ENCODE results near the gene VCL.
"Not testable (repeated sequence)": the region's sequence is repeated elsewhere in the genome, so short reads cannot be mapped to it uniquely, and the experiment has no call there.

VCL gene

GRCh38 chr10:73973427-73973826 lies 24.5 kb upstream of the VCL start:
- DNase-seq: no peak

GRCh38 chr10:73974309-73974946 lies 23.5 kb upstream of the VCL start:
- no peak for DNase-seq

DNA sequence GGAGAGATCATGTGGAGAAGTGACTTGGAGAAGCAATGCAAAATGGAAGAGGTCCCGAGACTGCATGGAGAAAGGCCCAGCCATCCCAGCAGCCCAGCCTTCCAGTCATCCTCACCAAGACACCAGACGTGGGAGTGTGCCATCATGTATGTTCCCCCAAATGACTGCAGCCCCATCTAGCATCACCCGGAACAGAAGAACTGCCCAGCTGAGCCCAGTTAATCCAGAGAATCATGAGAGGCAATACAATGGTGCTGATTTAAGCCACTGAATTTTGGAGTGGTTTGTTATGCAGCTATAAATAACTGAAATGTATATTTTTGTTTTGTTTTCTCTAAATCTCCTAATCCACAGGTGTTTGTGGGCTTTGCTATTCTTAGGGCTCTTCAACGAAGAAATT lies 22.5 kb upstream of the VCL start:
- DNase-seq: no peak

DNA sequence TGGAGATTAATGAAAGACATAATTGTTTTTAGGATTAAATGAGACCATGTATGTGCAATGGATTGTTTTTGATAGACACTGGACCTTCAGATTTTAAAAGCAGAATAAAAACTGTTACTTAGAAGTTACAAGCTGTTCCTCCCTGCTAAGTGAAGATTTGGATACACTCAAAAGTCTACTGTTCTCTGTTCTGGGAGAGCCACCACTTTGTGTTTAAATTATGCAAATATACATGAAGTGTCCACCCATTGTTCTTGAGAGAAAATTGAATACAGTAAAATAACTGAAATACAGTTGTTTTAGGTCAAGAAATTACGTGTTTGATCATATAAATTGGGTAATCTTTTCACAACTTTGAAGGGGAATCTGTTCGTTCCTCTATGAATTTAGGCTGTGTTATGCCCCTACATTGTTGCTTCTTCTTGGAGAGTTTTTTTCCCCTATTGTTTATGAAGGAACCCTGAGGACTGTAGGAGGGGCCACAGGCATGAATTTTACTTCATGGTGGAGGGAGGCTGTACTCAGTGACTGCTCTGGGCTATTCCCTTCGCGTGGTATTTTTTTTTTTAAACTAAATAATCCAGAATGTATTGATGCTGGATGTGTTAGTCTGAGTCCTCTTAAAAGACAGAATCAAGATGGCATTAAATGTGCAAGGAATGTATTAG lies 18.6 kb upstream of the VCL start:
- no peak for DNase-seq

- DNase-seq: no peak
Observed at GRCh38 chr10:73979809-73980433, 18.0 kb upstream of the VCL start.

DNA sequence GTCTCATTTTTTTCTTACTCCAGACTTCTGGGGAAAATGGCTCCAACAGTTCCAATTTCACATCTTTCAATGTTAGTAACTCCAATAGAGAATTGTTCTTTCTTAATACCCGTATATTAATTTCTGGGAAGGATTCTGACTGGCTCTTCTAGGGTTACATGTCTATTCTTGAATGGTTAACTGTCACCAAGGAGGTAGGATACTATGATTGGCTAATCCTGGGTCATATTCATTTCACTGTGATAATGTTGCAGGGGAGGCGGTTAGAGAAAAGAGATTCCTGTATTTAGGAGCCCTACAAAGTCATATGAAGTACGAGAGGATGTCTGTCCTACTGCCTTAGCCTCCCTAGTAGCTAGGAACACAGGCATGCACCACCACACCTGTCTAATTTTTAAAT lies 16.1 kb upstream of the VCL start:
- DNase-seq: no peak

GRCh38 chr10:73983096-73984047 lies 14.5 kb upstream of the VCL start:
- DNase-seq: no peak

- no peak for DNase-seq
Observed at GRCh38 chr10:73989594-73990150, 8.2 kb upstream of the VCL start.

DNA sequence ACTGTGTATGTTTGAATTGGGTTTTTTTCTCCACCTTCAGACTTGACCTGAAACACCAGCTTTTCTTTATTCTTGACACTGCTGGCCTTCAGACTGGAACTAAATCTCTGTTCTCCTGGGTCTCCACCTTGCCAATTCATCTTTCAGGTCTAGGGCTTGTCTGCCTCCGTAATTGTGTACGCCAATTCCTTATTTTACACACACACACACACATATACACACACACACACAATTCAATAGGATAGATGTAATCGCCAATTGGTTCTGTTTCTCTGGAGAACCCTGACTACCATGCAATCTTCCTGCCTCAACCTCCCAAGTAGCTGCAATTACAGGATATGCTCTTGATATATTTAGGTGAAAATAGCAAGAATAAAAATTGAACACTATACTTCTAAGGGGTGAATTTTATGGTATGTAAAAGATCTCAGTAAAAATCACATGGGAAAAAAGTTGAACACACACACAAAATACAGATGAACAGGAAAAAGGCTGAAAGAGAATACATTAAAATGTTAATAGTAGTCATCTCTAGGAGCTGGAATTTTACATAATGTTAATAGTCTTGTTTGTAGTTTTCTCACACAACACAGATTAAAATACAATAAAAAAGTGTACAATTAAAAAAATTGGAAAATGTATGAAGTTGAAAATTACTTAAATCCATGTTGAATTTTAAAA lies 6.6 kb upstream of the VCL start:
- DNase-seq: no peak

DNA sequence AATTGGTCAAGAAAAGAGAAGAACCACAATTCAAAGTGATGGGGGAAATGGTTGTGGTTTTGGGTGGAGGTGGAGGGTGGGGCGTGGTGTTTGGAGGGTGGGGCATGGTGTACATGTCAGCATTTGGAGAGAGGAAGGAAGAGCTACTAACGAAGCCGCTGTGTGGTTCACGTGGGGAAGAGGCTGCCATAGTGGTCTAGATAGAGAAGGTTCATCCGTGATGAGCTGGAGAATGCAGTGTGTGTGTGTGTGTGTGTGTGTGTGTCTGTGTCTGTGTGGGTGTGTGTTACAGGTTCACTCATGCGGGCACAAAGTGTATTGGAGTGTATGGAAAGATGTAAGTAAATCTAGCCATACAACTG lies 6.1 kb upstream of the VCL start:
- no peak for DNase-seq

- DNase-seq: no peak
Observed at GRCh38 chr10:73992899-73993788, 4.8 kb upstream of the VCL start.

DNA sequence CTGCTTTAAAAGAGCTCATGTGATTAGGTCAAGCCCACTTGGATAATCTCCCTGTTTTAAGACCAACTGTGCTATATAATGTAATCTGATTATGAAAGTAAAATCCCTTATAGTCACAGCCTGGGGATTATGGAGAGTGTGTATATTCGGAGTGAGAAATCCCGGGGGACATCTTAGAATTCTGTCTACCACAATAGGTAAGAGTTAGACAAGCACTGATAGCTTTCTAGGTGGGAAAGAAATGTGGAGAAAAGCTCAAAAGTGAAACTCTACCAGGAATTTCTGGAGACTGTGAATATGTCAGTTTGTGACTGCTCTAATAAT lies 2.9 kb upstream of the VCL start:
- no peak for DNase-seq

- DNase-seq: no peak
Observed at GRCh38 chr10:73997461-73997786, 492 bp upstream of the VCL start.

- no peak for DNase-seq
Observed at GRCh38 chr10:73998623-73998928, 660 bp downstream of the VCL start.

- DNase-seq: no peak
Observed at GRCh38 chr10:73998929-73999691, 1.2 kb downstream of the VCL start.

- no peak for DNase-seq
Observed at GRCh38 chr10:73999703-74000102, 1.8 kb downstream of the VCL start.

DNA sequence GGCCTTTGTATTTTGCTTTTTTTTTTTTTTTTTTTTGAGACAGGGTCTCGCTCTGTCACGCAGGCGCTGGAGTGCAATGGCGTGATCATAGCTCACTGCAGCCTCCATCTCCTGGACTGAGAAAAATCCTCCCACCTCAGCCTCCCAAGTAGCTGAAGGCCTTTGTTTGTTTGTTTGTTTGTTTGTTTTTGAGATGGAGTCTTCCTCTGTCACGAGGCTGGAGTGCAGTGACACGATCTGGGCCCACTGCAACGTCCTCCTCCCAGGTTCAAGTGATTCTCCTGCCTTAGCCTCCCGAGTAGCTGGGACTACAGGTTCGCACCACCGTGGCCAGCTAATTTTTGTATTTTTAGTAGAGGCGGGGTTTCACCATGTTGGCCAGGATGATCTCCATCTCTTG lies 2.3 kb downstream of the VCL start:
- not testable (repeated sequence) for DNase-seq

DNA sequence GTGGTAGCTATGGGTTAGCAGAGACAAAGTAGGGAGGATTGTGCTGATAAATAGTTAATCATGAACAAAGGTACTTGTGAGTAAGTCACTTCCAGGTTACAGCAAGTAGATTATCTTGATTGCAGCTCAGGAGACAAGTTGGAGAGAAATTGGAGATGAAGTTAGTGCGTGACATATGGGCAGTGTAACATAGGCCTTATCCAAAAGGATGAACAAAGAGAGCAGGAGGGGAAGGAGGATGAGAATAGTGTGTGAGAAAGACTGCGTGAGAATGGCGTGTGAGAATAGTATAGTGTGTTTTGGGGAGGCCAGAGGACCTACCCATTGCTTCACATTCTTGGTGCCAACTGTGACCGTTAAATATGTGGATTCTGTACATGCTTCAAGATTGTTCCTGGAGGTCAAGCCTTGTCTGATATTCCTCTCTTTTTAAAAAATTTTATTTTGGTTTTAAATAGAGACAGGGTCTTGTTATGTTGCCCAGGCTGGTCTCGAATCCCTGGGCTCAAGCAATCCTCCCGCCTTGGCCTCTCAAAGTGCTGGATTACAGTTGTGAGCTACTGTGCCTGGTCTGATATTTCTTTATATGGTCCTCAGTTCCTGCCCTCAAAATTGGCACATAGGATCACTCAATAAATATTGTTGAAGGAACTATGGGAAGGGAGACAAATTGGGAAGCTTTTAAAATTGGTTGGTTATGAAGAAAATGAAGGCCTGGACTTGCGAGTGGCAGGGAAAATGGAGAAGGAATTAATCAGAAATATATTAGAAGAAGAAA lies 3.2 kb downstream of the VCL start:
- no peak for DNase-seq

DNA sequence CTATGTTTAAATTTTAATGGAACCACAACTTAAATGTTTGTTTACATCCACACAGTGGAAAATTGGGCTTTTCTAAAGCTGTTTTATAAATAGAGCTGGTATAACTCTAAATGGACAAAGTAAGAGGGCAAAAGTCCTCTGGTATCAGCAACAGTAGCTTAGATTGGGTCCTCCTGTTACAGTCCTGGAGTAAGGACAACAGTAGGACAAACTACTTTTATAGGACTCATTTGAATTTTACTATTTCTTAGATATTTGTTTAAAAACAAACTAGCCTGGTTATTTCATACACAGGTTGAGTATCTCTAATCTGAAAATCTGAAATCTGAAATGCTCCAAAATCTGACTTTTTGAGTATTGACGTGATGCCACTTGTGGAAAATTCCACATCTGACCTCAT lies 8.4 kb downstream of the VCL start:
- DNase-seq: no peak

GRCh38 chr10:74008212-74008731 lies 10.4 kb downstream of the VCL start:
- DNase-seq: no peak
